Measurements from ENCODE around the gene MCC. TPM values are rescaled to one million over a fixed set of nuclear protein-coding genes. Genes with fewer than 3 reads are reported as not detected.

Gene MCC
- total RNA-seq, 2 experiments from 2014 or later, result 0.62 to 0.81 TPM

DNA sequence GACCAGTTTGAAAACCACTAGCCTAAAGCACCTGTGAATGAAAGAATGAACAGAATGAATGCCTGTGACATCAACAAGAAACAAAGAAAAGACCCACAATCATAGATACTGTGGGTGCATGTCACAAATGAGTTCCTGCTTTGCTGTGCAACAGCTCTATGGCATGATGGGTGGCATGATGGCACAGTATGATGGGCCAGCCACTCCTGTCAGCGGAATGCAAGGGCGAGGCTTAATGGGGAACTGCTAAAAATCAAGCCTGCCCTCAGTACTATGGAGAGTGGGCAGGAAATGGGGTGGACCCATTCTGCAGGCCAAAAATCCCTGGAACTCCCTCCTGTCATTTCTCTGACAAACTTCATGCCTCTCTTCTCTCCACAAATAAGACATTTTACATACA is 422.6 kb downstream of the MCC start:
- DNase-seq, result no peak
- Mint-ChIP-seq H3K36me3 (ENCODE audit: low read depth) (no peaks in the 10 kb centered on the region), H3K4me3 (no peak overlapping the region), H3K27ac (no peak overlapping the region), H3K4me1 (ENCODE audit: low read depth) (peaks cover 24% of the 10 kb centered on the region), H3K27me3 (ENCODE audit: low read depth) (no peaks in the 10 kb centered on the region), H3K9me3 (no peaks in the 10 kb centered on the region)
- CTCF ChIA-PET, result no interaction called here
- intact Hi-C loops (cut with micrococcal nuclease), result no loop called here

DNA sequence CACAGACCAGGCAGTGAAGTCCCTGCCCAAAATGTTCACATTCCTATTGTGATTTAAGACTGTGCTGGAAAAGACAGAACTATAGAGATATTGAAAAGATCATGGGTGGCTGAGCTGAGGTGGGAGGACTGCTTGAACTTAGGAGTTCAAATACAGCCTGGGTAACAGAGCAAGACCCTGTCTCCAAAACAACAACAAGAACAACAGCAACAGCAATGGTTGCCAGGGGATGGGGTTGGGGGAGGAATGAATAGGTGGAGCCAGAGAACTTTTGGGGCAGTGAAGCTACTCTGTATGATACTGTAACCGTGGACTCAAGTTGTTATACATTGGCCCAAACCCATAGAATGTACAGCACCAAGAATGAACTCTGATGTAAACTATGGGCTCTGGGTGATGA is 423.4 kb downstream of the MCC start:
- no peak overlapping the region for H3K4me3 Mint-ChIP-seq
- DNase-seq, result no peak
- CTCF ChIA-PET, result interaction anchor here (1.1 to 1.4 kb wide), 2 partner anchors 9 to 11 kb away, joined by 3 read pairs; no protein-coding TSS in a partner anchor
- no peaks in the 10 kb centered on the region for H3K27me3 Mint-ChIP-seq (ENCODE audit: low read depth)
- intact Hi-C loops (cut with micrococcal nuclease), result loop anchor here (5.0 kb wide), 1 partner anchor 447 kb away; the partner anchor contains the start of gene YTHDC2
- H3K4me1 Mint-ChIP-seq (ENCODE audit: low read depth), result peaks cover 24% of the 10 kb centered on the region
- H3K36me3 Mint-ChIP-seq (ENCODE audit: low read depth), result no peaks in the 10 kb centered on the region
- H3K27ac Mint-ChIP-seq, result no peak overlapping the region
- no peaks in the 10 kb centered on the region for H3K9me3 Mint-ChIP-seq

DNA sequence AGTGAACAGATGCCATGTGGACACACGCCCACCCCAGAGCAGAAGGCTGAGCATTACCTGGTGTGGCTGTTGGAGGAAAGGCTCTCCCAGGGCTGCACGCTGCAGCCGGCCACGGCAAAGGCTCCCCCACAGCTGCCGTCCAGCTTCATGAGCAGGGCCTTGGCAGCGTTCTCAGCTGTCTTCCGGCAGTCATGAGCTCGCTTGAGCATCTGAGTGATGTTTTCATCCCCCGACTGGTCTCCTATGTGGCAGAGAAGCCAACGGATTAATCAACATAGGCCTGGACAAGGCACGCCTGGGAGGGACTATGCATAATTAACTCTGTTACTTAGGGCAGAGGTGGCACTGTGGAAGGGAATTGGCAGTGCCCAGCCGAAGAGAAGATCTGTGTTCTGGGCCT is 424.3 kb downstream of the MCC start:
- Mint-ChIP-seq H3K27me3 (ENCODE audit: low read depth) (no peaks in the 10 kb centered on the region), H3K9me3 (no peaks in the 10 kb centered on the region), H3K27ac (no peak overlapping the region), H3K4me3 (no peak overlapping the region), H3K36me3 (ENCODE audit: low read depth) (no peaks in the 10 kb centered on the region), H3K4me1 (ENCODE audit: low read depth) (peaks cover 29% of the 10 kb centered on the region)
- CTCF ChIA-PET, result interaction anchor here (1.1 to 1.4 kb wide), 3 partner anchors 10 to 42 kb away, joined by 3 read pairs; no protein-coding TSS in a partner anchor
- intact Hi-C loops (cut with micrococcal nuclease), result loop anchor here (5.0 kb wide), 1 partner anchor 448 kb away; the partner anchor contains the start of gene YTHDC2
- DNase-seq, result no peak

DNA sequence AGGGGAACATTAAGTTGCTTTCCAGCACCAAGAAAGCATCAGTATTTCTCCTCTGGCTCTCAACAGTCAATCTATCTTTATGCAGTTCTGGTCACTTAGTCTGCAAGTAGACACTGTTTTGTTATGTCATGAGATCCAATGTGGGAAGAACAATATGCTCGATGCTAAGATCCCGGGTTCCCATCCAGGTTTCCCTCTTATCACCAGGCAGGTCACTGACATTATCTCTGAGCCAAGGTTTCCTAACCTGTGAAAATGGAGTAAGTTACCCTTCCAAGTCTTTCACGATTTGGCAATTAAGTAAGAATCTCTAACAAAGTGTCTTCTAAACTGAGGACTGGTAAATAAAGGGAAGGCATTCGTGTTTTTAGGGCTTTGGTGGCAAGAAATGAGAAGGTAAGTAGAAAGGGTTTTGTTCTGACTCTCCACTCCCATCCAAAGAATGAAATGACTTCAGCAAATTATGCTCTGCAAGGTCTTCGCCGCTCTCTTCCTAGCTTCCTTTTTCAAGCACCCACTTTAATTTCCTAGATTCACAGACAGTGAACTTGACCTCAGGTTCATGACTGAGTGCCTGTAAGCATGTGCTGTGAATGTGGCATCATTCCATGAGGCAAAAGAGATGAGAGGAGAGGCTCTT is 425.3 kb downstream of the MCC start:
- Mint-ChIP-seq H3K4me3 (no peak overlapping the region), H3K27ac (no peak overlapping the region)

DNA sequence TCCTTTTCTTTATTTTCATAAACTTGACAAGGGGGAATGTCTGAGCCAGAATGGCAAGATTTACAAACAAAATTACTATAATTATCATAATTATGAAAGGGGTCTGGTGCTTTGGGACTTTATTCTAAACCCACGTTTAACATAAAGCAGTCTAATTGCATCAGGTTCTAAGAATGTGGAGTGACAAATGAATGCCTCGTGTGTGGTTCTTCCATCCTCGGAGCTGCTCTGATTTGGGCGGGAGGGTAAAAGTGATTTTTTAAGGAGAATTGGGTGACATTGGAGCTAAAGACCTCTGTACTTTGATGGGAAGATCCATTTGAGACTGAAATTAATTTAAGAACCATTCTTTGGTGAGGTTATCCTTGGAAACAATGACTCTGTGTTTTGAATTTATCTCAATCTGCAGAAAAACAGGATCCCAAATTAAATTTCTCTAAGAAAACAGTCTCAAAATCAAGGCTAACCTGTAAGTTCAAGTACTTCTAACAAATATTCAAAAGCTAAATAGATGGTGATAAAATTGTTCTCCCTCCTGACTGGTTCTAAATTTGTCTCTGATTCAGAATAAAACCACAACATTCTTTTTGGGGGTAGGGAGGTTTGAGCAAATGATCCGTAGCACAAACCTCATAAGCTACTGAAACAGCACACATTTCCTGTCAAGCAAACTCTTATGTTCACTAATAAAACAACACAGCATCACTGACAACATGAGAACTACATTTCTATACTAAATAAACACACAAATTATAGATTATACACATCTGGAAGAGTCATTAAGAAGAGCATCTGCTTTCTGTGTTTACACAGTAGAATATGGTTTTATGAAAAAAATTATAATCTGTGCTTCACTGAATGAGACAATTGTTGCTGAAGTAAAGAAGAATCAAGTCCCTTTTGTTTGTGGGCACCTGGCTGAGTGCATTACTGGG is 426.1 kb downstream of the MCC start:
- H3K36me3 Mint-ChIP-seq (ENCODE audit: low read depth), result no peaks in the 10 kb centered on the region
- H3K4me3 Mint-ChIP-seq, result no peak overlapping the region
- no peaks in the 10 kb centered on the region for H3K9me3 Mint-ChIP-seq
- DNase-seq, result no peak
- peaks cover 32% of the 10 kb centered on the region for H3K4me1 Mint-ChIP-seq (ENCODE audit: low read depth)
- H3K27ac Mint-ChIP-seq, result no peak overlapping the region
- intact Hi-C loops (cut with micrococcal nuclease), result loop anchor here (5.0 kb wide), 1 partner anchor 450 kb away; the partner anchor contains the start of gene YTHDC2
- CTCF ChIA-PET, result no interaction called here
- no peaks in the 10 kb centered on the region for H3K27me3 Mint-ChIP-seq (ENCODE audit: low read depth)

More for the DNA sequence above, 425.3 kb downstream of the MCC start:
- no peaks in the 10 kb centered on the region for H3K9me3 Mint-ChIP-seq
- intact Hi-C loops (cut with micrococcal nuclease), result loop anchor here (5.0 kb wide), 1 partner anchor 449 kb away; the partner anchor contains the start of gene YTHDC2
- no peaks in the 10 kb centered on the region for H3K27me3 Mint-ChIP-seq (ENCODE audit: low read depth)
- CTCF ChIA-PET, result interaction anchor here (1.2 kb wide), 1 partner anchor 41 kb away, joined by 3 read pairs; no protein-coding TSS in a partner anchor
- H3K36me3 Mint-ChIP-seq (ENCODE audit: low read depth), result no peaks in the 10 kb centered on the region
- DNase-seq, result no peak
- H3K4me1 Mint-ChIP-seq (ENCODE audit: low read depth), result peaks cover 32% of the 10 kb centered on the region

DNA sequence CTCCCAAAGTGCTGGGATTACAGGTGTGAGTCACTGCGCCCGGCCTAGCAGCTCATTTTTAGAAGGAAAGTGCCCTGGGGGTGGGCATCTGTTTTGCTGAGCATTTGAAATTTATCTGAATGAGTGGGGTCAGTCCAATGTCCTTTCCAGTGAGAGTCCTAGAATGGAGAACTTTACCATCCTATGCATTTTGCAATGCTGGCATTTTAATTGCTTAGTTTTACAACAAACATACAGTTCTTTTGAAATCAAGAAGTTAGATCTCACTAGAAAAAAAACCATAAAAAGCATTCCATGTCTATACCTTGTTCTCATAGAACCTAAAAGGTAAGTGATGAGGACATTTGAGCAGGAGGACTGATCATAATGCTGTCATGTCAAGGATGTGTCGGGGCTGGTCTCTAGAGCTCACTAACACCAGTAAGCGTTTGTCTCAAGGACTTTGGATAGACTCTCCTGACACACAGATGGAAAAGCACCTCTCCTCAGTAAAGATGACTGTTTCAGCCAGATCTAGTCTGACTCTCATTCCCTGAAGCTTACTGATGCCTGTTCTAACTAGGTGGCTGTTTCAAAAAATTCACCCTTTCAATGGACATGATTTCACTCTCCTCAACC is 427.7 kb downstream of the MCC start:
- H3K4me3 Mint-ChIP-seq, result no peak overlapping the region
- intact Hi-C loops (cut with micrococcal nuclease), result loop anchor here (5.0 kb wide), 1 partner anchor 452 kb away; the partner anchor contains the start of gene YTHDC2
- CTCF ChIA-PET, result interaction anchor here (1.3 to 2.0 kb wide), 3 partner anchors 13 to 64 kb away, joined by 3 to 5 read pairs (median 4); no protein-coding TSS in a partner anchor
- no peaks in the 10 kb centered on the region for H3K9me3 Mint-ChIP-seq
- H3K36me3 Mint-ChIP-seq (ENCODE audit: low read depth), result no peaks in the 10 kb centered on the region
- DNase-seq, result no peak
- peaks cover 32% of the 10 kb centered on the region for H3K4me1 Mint-ChIP-seq (ENCODE audit: low read depth)
- no peak overlapping the region for H3K27ac Mint-ChIP-seq
- H3K27me3 Mint-ChIP-seq (ENCODE audit: low read depth), result no peaks in the 10 kb centered on the region

DNA sequence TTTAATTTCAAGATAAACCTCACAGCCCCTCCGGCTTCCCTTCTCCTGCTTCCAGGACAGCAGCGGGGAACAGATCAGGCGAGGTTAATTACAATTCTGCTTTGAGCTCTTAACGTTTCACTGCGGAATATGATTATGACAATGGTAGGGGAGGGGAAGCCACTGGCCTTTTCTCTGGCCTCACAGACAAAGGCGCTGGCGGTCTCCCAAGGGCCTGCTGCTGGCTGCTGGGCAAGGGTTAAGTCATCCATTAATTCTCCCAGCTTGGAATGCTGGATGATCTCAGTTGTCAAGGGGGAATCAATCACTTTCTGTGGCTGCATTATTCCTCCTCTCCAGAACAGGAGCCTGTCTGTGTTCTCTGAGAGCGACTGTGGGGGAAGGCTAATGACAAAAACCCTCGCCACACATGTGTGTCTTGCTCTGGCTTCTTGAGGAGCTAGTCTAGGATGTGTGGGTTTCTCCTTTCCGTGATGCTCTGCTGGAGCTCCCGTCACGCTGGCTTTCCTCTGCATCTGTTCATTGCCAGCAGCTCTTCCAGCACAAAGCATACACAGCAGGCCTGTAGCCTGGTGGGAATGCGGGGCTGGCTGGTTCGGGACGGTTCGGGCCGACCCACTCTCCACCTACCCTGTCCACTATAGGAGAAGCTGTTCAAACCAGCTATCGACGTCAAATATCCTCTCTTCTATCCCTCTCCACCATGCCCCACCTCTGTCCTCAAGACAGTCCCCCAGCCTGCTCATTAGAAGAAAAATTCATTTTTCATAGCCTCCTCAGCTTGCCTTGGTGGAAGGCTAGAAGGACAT is 428.8 kb downstream of the MCC start:
- Mint-ChIP-seq H3K36me3 (ENCODE audit: low read depth) (no peaks in the 10 kb centered on the region), H3K27me3 (ENCODE audit: low read depth) (no peaks in the 10 kb centered on the region), H3K4me3 (no peak overlapping the region), H3K9me3 (no peaks in the 10 kb centered on the region), H3K27ac (no peak overlapping the region), H3K4me1 (ENCODE audit: low read depth) (peaks cover 30% of the 10 kb centered on the region)
- DNase-seq, result no peak
- intact Hi-C loops (cut with micrococcal nuclease), result loop anchor here (5.0 kb wide), 1 partner anchor 453 kb away; the partner anchor contains the start of gene YTHDC2
- CTCF ChIA-PET, result interaction anchor here (1.3 to 2.0 kb wide), 3 partner anchors 14 to 63 kb away, joined by 3 to 5 read pairs (median 4); no protein-coding TSS in a partner anchor

DNA sequence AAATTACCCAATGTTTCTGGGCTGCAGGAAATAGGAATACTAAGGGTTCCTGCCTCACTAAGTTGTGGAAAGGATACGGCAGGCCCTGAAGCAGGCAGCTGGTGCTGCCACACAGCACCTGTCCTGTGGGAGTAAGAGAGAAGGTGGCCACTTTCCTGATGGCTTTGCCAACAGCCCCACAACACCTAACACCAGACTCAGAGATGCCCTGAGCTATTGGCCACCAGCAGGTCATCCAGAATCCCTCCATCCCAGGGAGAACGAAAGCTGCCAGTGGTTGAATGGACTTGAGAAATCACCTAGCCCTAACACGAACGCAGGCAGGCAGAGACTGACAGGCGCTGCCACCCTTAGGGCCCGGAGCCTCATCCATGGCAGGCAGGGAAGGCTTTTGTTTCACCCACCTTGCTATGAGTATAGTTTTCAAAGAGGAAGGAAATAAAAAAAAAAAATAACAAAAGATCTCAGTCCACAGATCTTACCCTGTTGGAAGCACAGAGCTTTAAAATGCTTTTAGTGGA is 429.5 kb downstream of the MCC start:
- H3K4me3 Mint-ChIP-seq, result no peak overlapping the region
- no peaks in the 10 kb centered on the region for H3K36me3 Mint-ChIP-seq (ENCODE audit: low read depth)
- peaks cover 30% of the 10 kb centered on the region for H3K4me1 Mint-ChIP-seq (ENCODE audit: low read depth)
- intact Hi-C loops (cut with micrococcal nuclease), result no loop called here
- CTCF ChIA-PET, result no interaction called here
- no peak overlapping the region for H3K27ac Mint-ChIP-seq
- DNase-seq, result no peak
- no peaks in the 10 kb centered on the region for H3K27me3 Mint-ChIP-seq (ENCODE audit: low read depth)
- no peaks in the 10 kb centered on the region for H3K9me3 Mint-ChIP-seq

DNA sequence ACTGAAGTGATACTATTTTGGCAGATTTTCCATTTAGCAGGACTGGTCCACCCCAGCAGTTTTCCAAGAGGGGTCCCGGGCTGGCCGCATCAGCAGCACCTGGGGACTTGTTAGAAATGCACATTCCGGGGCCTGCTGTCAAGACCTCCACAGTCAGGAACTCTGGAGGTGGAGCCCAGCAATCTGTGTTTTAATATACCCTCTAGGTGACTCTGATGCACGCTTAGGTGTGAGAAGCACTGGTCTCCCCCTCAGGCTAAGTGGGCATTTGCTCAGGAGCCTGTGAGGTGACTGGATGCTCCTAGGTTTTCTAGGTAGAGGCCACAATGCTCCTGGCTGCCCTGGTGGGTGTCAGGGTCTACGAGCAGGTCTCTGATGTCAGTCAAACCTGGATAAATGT is 430.0 kb downstream of the MCC start:
- no peak for DNase-seq
- peaks cover 28% of the 10 kb centered on the region for H3K4me1 Mint-ChIP-seq (ENCODE audit: low read depth)
- no peaks in the 10 kb centered on the region for H3K27me3 Mint-ChIP-seq (ENCODE audit: low read depth)
- no peak overlapping the region for H3K4me3 Mint-ChIP-seq
- no peaks in the 10 kb centered on the region for H3K9me3 Mint-ChIP-seq
- no peak overlapping the region for H3K27ac Mint-ChIP-seq
- no peaks in the 10 kb centered on the region for H3K36me3 Mint-ChIP-seq (ENCODE audit: low read depth)
- CTCF ChIA-PET, result no interaction called here
- intact Hi-C loops (cut with micrococcal nuclease), result no loop called here

DNA sequence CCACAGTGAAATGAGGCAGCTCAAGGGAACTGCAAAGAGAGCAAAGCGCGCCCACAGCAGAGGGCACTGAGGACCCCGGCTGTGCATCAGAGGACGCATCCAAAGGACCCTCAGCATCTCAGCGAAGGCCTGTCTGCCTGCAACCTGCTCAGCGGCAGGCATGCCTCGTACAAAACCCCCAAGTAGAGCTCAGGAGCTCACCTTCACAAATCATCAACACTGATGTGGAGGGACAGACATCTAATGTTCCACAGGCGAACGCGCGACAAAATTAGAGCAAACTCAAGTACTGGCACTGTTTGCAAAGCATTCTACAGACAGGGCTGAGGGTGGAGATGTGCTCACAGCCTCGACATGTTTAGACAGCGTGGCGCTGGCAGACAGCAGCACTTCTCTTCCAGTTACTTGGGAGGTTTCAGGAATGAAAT is 430.7 kb downstream of the MCC start:
- intact Hi-C loops (cut with micrococcal nuclease), result no loop called here
- Mint-ChIP-seq H3K27ac (no peak overlapping the region), H3K27me3 (ENCODE audit: low read depth) (no peaks in the 10 kb centered on the region), H3K9me3 (no peaks in the 10 kb centered on the region), H3K4me1 (ENCODE audit: low read depth) (peaks cover 21% of the 10 kb centered on the region), H3K36me3 (ENCODE audit: low read depth) (no peaks in the 10 kb centered on the region), H3K4me3 (no peak overlapping the region)
- CTCF ChIA-PET, result no interaction called here
- no peak for DNase-seq

DNA sequence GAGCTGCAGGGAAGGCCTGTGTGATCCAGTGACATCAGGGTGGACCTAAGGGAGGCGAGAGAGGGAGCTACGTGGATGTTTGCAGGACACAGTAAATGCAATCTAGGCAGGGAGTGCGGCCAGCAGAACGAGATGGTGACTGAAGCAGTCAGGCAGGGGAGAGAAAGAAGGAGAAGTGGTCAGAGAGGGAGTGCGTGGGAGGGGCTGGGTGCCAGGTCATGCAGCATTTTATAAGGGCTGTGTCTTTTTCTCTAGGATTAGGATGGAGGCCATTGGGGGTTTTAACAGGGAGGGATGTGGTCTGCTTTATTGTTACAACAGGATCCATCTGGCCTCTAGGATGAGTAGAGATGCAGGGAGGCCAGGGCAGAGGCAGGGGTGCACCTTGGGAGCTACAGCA is 431.3 kb downstream of the MCC start:
- DNase-seq, result no peak
- peaks cover 15% of the 10 kb centered on the region for H3K4me1 Mint-ChIP-seq (ENCODE audit: low read depth)
- H3K36me3 Mint-ChIP-seq (ENCODE audit: low read depth), result no peaks in the 10 kb centered on the region
- intact Hi-C loops (cut with micrococcal nuclease), result no loop called here
- no peaks in the 10 kb centered on the region for H3K27me3 Mint-ChIP-seq (ENCODE audit: low read depth)
- no peak overlapping the region for H3K4me3 Mint-ChIP-seq
- CTCF ChIA-PET, result no interaction called here
- H3K9me3 Mint-ChIP-seq, result no peaks in the 10 kb centered on the region
- no peak overlapping the region for H3K27ac Mint-ChIP-seq

All from activated naive CD4-positive, alpha-beta T cell treated with anti-CD3 and anti-CD28 coated beads for 36 hours (primary cell).